Esophagus muscularis mucosa (tissue), 4 donors: Measurements from ENCODE around the gene USP31. TPM values are rescaled to one million over a fixed set of nuclear protein-coding genes. Genes with fewer than 3 reads are reported as not detected.

Experiments
- DNase-seq: peaks from one replicate; pipeline ENCODE4 v3.0.0-alpha.2; 2017; ENCODE audit errors: extremely low spot score
- H3K27ac ChIP-seq, 4 donors: fragments of 200-600 bp; sonication (generic); replicated peaks in 1 of 4; 1 replicate in 3 of 4; 2 replicates in 1 of 4; pipeline ENCODE4 v1.5.1; 2016 to 2019; ENCODE audit warnings: mild to moderate bottlenecking in 1 of 4
- H3K27me3 ChIP-seq, 4 donors: fragments of 200-600 bp; sonication (generic); one replicate each; pipeline versions ENCODE4 v1.5.1 to v1.6.0; 2016 to 2019
- H3K36me3 ChIP-seq, 4 donors: fragments of 200-600 bp; sonication (generic); one replicate each; pipeline ENCODE4 v1.5.1; 2016 to 2019
- H3K4me1 ChIP-seq, 4 donors: fragments of 200-600 bp; sonication (generic); one replicate each; pipeline ENCODE4 v1.5.1; 2016 to 2019
- H3K4me3 ChIP-seq, 4 donors: fragments of 200-600 bp; sonication (generic); 1 replicate in 2 of 4; 2 replicates in 2 of 4; pipeline ENCODE4 v1.5.1; 2016 to 2019; ENCODE audit warnings: mild to moderate bottlenecking in 4 of 4, moderate library complexity in 1 of 4
- H3K9me3 ChIP-seq, 4 donors: fragments of 200-600 bp; sonication (generic); 1 replicate in 3 of 4; 2 replicates in 1 of 4; pipeline ENCODE4 v1.5.1; 2016 to 2019
- CTCF ChIP-seq, 3 experiments: fragments of 200-600 bp in 2 of 3; fragments of 450-650 bp in 1 of 3; sonication (generic) in 2 of 3; IDR thresholded peaks; one replicate each; pipeline ENCODE4 v1.5.1; 2017 to 2019; ENCODE audit warnings: antibody characterized with exemption in 3 of 3, mild to moderate bottlenecking in 2 of 3, moderate library complexity in 1 of 3
- EP300 ChIP-seq: sonication (generic); formaldehyde crosslinking; IDR thresholded peaks from one replicate; pipeline ENCODE4 v1.6.1; 2017; ENCODE audit warnings: antibody characterized with exemption
- POLR2A ChIP-seq: fragments of 450-650 bp; IDR thresholded peaks from one replicate; pipeline ENCODE4 v1.6.1; 2017; ENCODE audit warnings: antibody characterized with exemption, moderate library complexity, mild to moderate bottlenecking, low read depth
- POLR2AphosphoS5 ChIP-seq, 2 donors: sonication (generic); formaldehyde crosslinking; IDR thresholded peaks; one replicate each; pipeline ENCODE4 v1.6.1; 2017; ENCODE audit warnings: antibody characterized with exemption in 2 of 2
- WGBS: methylation state at CpG from one replicate; pipeline ENCODE4 v1.1.5; 2018; 5-methylcytosine and 5-hydroxymethylcytosine counted together
- intact Hi-C: fragments of 100-400 bp; cut with DNase I; formaldehyde crosslinking; loops from one replicate; pipeline ENCODE4 v1.15.1; 2023
- total RNA-seq, 4 donors: library from RNA; depleted of rRNA; stranded (reverse); fragments of >200 nt; gene quantifications; one replicate each; pipeline versions ENCODE4 v1.1.0 to v1.2.1, GENCODE V29; 2016

The USP31 gene
- total RNA-seq, 4 donors from 2014 or later = 18.9 to 29.1 (median 23.3) TPM

DNA sequence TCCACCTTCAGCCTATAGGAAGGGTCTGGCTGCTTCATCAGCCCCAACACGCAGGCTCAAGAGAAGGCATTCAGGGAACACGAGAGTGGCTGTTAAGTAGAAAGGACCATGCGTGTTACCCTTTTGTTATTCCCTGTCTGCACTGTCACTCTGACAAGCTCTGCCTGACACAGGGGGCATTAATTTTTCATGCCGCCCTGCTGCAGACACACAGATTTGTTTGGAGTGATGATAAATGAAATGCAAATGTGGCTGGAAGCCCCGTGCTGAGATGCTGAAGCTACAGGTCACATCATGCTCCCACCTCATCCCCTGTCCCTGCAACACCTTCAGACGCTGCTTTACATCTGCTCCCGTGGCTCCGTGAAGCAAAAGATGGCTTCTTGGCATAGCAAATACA lies 97.7 kb downstream of the USP31 start:
- no peaks in the 10 kb centered on the region for H3K9me3 ChIP-seq
- H3K27ac ChIP-seq = no peak overlapping the region
- H3K27me3 ChIP-seq = peaks cover 0 to 63% (median 10%) of the 10 kb centered on the region in 4 donors
- no peak for DNase-seq
- H3K4me1 ChIP-seq = peaks cover 0 to 13% (median 9%) of the 10 kb centered on the region in 4 donors
- WGBS = 57% methylated on average over 8 of the region's 8 CpGs
- no peaks in the 10 kb centered on the region for H3K36me3 ChIP-seq
- no peak for TF ChIP-seq CTCF (IDR thresholded peaks at IDR 0.05)
- TF ChIP-seq POLR2AphosphoS5 (IDR thresholded peaks at IDR 0.05) = no peak
- no peak for TF ChIP-seq POLR2A
- no peak for TF ChIP-seq EP300
- H3K4me3 ChIP-seq = no peak overlapping the region
- intact Hi-C loops = no loop called here

- Histone ChIP-seq H3K4me1 (peaks cover 0 to 13% (median 9%) of the 10 kb centered on the region in 4 donors), H3K27ac (no peak overlapping the region), H3K9me3 (peaks cover 0 to 5% (median 0%) of the 10 kb centered on the region in 4 donors), H3K4me3 (no peak overlapping the region), H3K36me3 (no peaks in the 10 kb centered on the region), H3K27me3 (peaks cover 0 to 61% (median 10%) of the 10 kb centered on the region in 4 donors)
- DNase-seq = peak; percentile 42
- intact Hi-C loops = no loop called here
- WGBS = 75% methylated on average over 5 of the region's 5 CpGs
- TF ChIP-seq POLR2AphosphoS5 (IDR thresholded peaks at IDR 0.05) (no peak), POLR2A (no peak), CTCF (IDR thresholded peaks at IDR 0.05) (no peak), EP300 (no peak)
Measured at GRCh38 chr16:23048164-23048563, 101.1 kb downstream of the USP31 start.

GRCh38 chr16:23045025-23045424 lies 104.2 kb downstream of the USP31 start:
- Histone ChIP-seq H3K27ac (no peak overlapping the region), H3K4me3 (no peak overlapping the region), H3K9me3 (peaks cover 0 to 5% (median 0%) of the 10 kb centered on the region in 4 donors), H3K36me3 (no peaks in the 10 kb centered on the region), H3K4me1 (no peaks in the 10 kb centered on the region), H3K27me3 (peaks cover 0 to 30% (median 0%) of the 10 kb centered on the region in 4 donors)
- DNase-seq = no peak
- 59% methylated on average over 1 of the region's 1 CpG for WGBS
- intact Hi-C loops = no loop called here
- no peak for TF ChIP-seq POLR2A

- no peak for DNase-seq
- no peak for TF ChIP-seq EP300
- TF ChIP-seq POLR2A = no peak
- TF ChIP-seq CTCF (IDR thresholded peaks at IDR 0.05) = no peak
- TF ChIP-seq POLR2AphosphoS5 (IDR thresholded peaks at IDR 0.05) = no peak
Measured at GRCh38 chr16:23040246-23040645, 109.0 kb downstream of the USP31 start.

GRCh38 chr16:23039118-23039517 lies 110.1 kb downstream of the USP31 start:
- WGBS = 83% methylated on average over 4 of the region's 4 CpGs
- Histone ChIP-seq H3K4me3 (no peak overlapping the region), H3K27ac (no peak overlapping the region), H3K9me3 (peaks cover 0 to 5% (median 0%) of the 10 kb centered on the region in 4 donors), H3K36me3 (no peaks in the 10 kb centered on the region), H3K4me1 (no peaks in the 10 kb centered on the region), H3K27me3 (no peaks in the 10 kb centered on the region)
- intact Hi-C loops = no loop called here
- TF ChIP-seq POLR2A (no peak), EP300 (no peak), POLR2AphosphoS5 (IDR thresholded peaks at IDR 0.05) (no peak), CTCF (IDR thresholded peaks at IDR 0.05) (no peak)
- no peak for DNase-seq

More at GRCh38 chr16:23040246-23040645, 109.0 kb downstream of the USP31 start:
- Histone ChIP-seq H3K36me3 (no peaks in the 10 kb centered on the region), H3K9me3 (peaks cover 0 to 5% (median 0%) of the 10 kb centered on the region in 4 donors), H3K27ac (no peak overlapping the region), H3K4me3 (no peak overlapping the region), H3K4me1 (no peaks in the 10 kb centered on the region), H3K27me3 (no peaks in the 10 kb centered on the region)
- intact Hi-C loops = no loop called here
- 83% methylated on average over 4 of the region's 4 CpGs for WGBS
